Calu3 (cell line): Measurements from ENCODE around the gene SETBP1. TPM values are rescaled to one million over a fixed set of nuclear protein-coding genes. Genes with fewer than 3 reads are reported as not detected.

Source experiments
- BruUV-seq: library from RNA; stranded (reverse); fragments of 400-500 nt; replicated peaks from 2 replicates; lab custom pipeline; 2021; lab: Mats Ljungman, UMichigan
- CTCF ChIA-PET: fragments of 300-600 bp; sonication (Branson Sonifier 250); formaldehyde crosslinking; loops from one replicate; lab custom pipeline; 2022; ENCODE audit warnings: antibody characterized with exemption; lab: Charles Lee
- DNase-seq: peaks from one replicate; pipeline ENCODE4 v3.0.0; 2022
- H3K27ac Mint-ChIP-seq: one replicate; pipeline ENCODE4 v1.8.0; 2022; ENCODE audit warnings: mixed read lengths; ENCODE audit not compliant: unreplicated experiment
- H3K27me3 Mint-ChIP-seq: one replicate; pipeline ENCODE4 v1.8.0; 2022; ENCODE audit warnings: mixed read lengths; ENCODE audit not compliant: unreplicated experiment
- H3K36me3 Mint-ChIP-seq: one replicate; pipeline ENCODE4 v1.8.0; 2022; ENCODE audit warnings: mild to moderate bottlenecking, moderate library complexity, mixed read lengths; ENCODE audit not compliant: insufficient read depth, unreplicated experiment
- H3K4me1 Mint-ChIP-seq: one replicate; pipeline ENCODE4 v1.8.0; 2022; ENCODE audit warnings: mild to moderate bottlenecking, low read depth, mixed read lengths; ENCODE audit not compliant: unreplicated experiment
- H3K4me3 Mint-ChIP-seq: one replicate; pipeline ENCODE4 v1.8.0; 2022; ENCODE audit warnings: mild to moderate bottlenecking, low read depth, moderate library complexity, mixed read lengths; ENCODE audit not compliant: unreplicated experiment
- H3K9me3 Mint-ChIP-seq: one replicate; pipeline ENCODE4 v1.8.0; 2022; ENCODE audit warnings: low read depth, mixed read lengths; ENCODE audit not compliant: unreplicated experiment
- CTCF ChIP-seq: fragments of 200-600 bp; IDR thresholded peaks from one replicate; pipeline ENCODE4 v1.8.0; 2022; ENCODE audit warnings: antibody characterized with exemption; ENCODE audit not compliant: unreplicated experiment
- intact Hi-C: fragments of 100-400 bp; cut with micrococcal nuclease; formaldehyde crosslinking; loops from one replicate; pipeline ENCODE4 v1.10.0; 2022; ENCODE audit not compliant: unreplicated experiment
- total RNA-seq: library from RNA; stranded (reverse); gene quantifications from 2 replicates; pipeline ENCODE4 v1.2.3, GENCODE V29; 2022

The SETBP1 gene
- total RNA-seq, 1 experiment from 2014 or later = 6.0 TPM

DNA sequence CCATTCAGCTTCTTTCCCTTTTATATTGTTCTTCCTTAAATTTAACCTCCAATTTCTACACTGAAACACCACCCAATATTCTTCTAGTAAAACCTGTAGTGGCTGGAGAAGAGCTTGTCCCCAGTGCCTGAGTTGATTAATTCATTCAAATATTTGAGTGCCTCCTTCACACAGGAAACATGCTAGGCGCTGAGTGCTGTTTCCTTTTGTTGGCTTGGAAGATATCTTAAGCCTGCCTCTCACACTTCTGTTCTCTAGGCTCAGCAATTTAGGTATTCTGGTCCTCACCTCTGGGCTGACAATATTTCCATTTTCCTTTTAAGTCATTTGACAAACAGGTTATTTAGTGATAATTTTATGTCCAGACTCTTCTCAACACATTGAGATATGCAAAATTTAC lies 185.4 kb downstream of the SETBP1 start:
- no peak for DNase-seq
- no peaks in the 10 kb centered on the region for H3K4me1 Mint-ChIP-seq
- H3K9me3 Mint-ChIP-seq = no peaks in the 10 kb centered on the region
- no peaks in the 10 kb centered on the region for H3K36me3 Mint-ChIP-seq
- no peak for TF ChIP-seq CTCF
- CTCF ChIA-PET = no interaction called here
- no peak overlapping the region for H3K27ac Mint-ChIP-seq
- intact Hi-C loops = no loop called here
- H3K27me3 Mint-ChIP-seq = no peaks in the 10 kb centered on the region
- BruUV-seq = no TSS peak
- H3K4me3 Mint-ChIP-seq = no peak overlapping the region

DNA sequence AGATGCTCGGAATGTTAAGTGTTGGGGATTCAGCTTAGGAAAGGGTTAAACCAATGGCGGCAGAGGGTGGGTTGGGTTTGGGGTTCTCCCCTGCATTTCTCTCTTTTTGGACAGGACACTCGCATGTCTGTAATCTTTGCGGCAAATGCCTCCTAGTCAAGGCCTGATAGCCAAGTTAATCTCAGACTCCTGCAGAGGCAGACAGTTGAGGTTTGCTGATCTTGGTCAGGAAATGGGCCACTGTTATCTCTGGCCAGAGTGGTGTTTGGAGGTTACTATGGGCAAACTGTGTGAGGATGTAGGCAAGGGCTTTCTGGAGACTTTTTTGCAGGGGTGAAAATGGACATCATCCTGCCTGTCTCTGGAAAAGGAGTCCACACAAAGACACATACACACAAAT lies 188.8 kb downstream of the SETBP1 start:
- Mint-ChIP-seq H3K4me3 (no peak overlapping the region), H3K27me3 (no peaks in the 10 kb centered on the region), H3K36me3 (no peaks in the 10 kb centered on the region), H3K4me1 (no peaks in the 10 kb centered on the region), H3K27ac (no peak overlapping the region), H3K9me3 (no peaks in the 10 kb centered on the region)
- BruUV-seq = no TSS peak
- CTCF ChIA-PET = interaction anchor here (0.6 to 0.7 kb wide), 3 partner anchors 78 to 1716 kb away, joined by 3 to 7 read pairs (median 4); no protein-coding TSS in a partner anchor
- TF ChIP-seq CTCF = no peak
- intact Hi-C loops = no loop called here
- no peak for DNase-seq

DNA sequence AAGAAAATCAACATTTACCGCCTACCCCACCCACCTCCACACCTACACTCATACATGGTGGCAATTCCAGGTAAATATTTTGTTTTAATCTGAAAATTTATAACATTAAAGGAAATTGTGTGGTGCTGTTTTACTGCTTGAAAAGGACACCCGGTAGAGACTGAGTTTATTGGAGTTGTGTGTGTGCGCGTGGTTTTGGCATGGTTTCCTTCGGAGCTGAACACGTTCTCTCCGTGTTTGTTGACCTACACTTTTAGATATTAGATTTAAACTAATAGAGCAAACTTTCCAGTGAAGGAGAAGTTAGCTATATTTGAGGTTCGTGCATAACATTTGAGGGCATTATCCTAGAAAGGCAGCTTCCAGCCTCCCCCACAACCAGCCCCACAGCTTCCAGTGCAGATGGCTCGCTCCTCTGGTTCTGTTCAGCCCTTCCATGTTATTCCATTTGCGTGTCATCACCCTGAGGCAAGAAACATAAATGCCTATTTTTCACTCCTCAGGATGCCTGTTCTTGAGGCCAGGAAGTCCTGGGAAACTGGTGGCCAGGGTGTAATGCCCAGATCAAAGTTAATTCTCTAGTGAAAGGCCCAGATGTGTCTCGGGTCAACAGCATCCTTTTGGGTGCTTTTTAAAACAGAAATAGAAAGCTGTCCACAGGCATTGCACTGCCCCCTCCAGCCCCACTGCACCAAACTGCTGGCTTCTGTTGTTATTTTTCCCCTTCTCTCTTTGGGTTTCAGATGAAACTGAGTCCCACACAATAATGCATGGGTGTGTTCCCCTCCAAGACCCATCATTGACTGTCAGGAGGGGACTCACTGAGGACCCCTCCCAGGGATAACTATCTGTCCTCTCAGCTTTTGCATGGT lies 190.2 kb downstream of the SETBP1 start:
- Mint-ChIP-seq H3K4me1 (no peaks in the 10 kb centered on the region), H3K27ac (no peak overlapping the region), H3K4me3 (no peak overlapping the region), H3K9me3 (no peaks in the 10 kb centered on the region), H3K36me3 (no peaks in the 10 kb centered on the region), H3K27me3 (no peaks in the 10 kb centered on the region)
- intact Hi-C loops = no loop called here
- no TSS peak for BruUV-seq
- no peak for DNase-seq
- CTCF ChIA-PET = interaction anchor here (0.5 kb wide), 1 partner anchor 20 kb away, joined by 3 read pairs; no protein-coding TSS in a partner anchor
- TF ChIP-seq CTCF = no peak

DNA sequence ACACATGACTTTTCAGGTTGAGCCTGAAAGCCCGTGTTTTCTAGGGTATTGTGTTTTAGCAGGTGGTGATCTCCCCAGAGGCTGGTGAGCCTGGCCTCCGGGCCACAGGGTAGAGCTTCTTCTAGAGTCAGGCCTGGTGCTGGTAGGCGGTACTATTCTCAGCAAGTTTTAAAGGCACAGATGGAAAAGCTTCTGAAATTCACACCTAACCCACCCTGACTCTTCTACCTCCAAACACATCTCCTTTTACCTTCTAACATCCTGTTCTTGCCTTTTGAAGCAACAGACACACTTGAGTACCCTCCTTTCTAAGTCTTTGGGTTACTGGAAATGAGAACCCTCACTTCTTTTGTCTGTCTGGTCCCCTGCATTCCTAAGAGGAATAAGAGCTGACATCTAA lies 191.1 kb downstream of the SETBP1 start:
- H3K27me3 Mint-ChIP-seq = no peaks in the 10 kb centered on the region
- no peak overlapping the region for H3K27ac Mint-ChIP-seq
- H3K36me3 Mint-ChIP-seq = no peaks in the 10 kb centered on the region
- CTCF ChIA-PET = no interaction called here
- no peaks in the 10 kb centered on the region for H3K4me1 Mint-ChIP-seq
- DNase-seq = no peak
- no peaks in the 10 kb centered on the region for H3K9me3 Mint-ChIP-seq
- intact Hi-C loops = no loop called here
- TF ChIP-seq CTCF = no peak
- no TSS peak for BruUV-seq
- H3K4me3 Mint-ChIP-seq = no peak overlapping the region
